GM12878 (cell line): Measurements from ENCODE around the gene BEND7. TPM values are rescaled to one million over a fixed set of nuclear protein-coding genes. Genes with fewer than 3 reads are reported as not detected.

Experiments used
- ATAC-seq: fragments of 200-7000 bp; cut with Tn5 transposase; 3 replicates; pipeline ENCODE4 v1.9.1; 2020; ENCODE audit warnings: mild to moderate bottlenecking, moderate library complexity
- BruUV-seq: library from RNA; stranded (reverse); fragments of 400-500 nt; replicated peaks from 2 replicates; lab custom pipeline; 2021; lab: Mats Ljungman, UMichigan
- CTCF ChIA-PET: fragments of 300-600 bp; sonication (Branson Sonifier 250); formaldehyde crosslinking; extraction: SDS; loops from one replicate; lab custom pipeline; 2021; ENCODE audit warnings: inconsistent platforms; lab: Yijun Ruan, JAX
- POLR2A ChIA-PET: fragments of 350-600 bp; formaldehyde crosslinking; extraction: SDS; loops from one replicate; lab custom pipeline; 2021; ENCODE audit warnings: inconsistent platforms; lab: Charles Lee
- RAD21 ChIA-PET: fragments of 300-600 bp; sonication (Branson Sonifier 250); formaldehyde crosslinking; loops from one replicate; lab custom pipeline; 2023; ENCODE audit warnings: antibody characterized with exemption; ENCODE audit not compliant: unreplicated experiment; lab: Charles Lee
- SMC1A ChIA-PET: fragments of 300-600 bp; sonication (Branson Sonifier 250); formaldehyde crosslinking; loops from one replicate; lab custom pipeline; 2023; ENCODE audit not compliant: unreplicated experiment, uncharacterized antibody; lab: Charles Lee
- DNase-seq: peaks from one replicate; pipeline ENCODE4 v3.0.0-alpha.2; 2011; ENCODE audit warnings: low read depth, low spot score
- FAIRE-seq: peaks from 3 replicates; lab custom pipeline; 2011; peaks lifted over from hg19 to GRCh38; lab: Jason Lieb, UNC
- H2AFZ ChIP-seq: 2 replicates; pipeline ENCODE4 v1.6.0; 2011; ENCODE audit warnings: low read depth, low read length, control low read depth; ENCODE audit not compliant: control insufficient read depth
- H3K27ac ChIP-seq: 2 replicates; pipeline ENCODE4 v1.5.1; 2011; ENCODE audit warnings: control low read depth; ENCODE audit not compliant: control insufficient read depth, insufficient read depth
- H3K27me3 ChIP-seq, 2 experiments: replicated peaks in 1 of 2; 2 replicates each; pipeline versions ENCODE4 v1.6.0 to v1.6.1; 2011; ENCODE audit warnings: low read length in 1 of 2; ENCODE audit not compliant: control insufficient read depth in 2 of 2, insufficient read depth in 2 of 2
- H3K36me3 ChIP-seq, 2 experiments: 2 replicates each; pipeline ENCODE4 v1.5.1; 2011; ENCODE audit warnings: low read length in 1 of 2; ENCODE audit not compliant: control insufficient read depth in 2 of 2, insufficient read depth in 2 of 2
- H3K4me1 ChIP-seq: 2 replicates; pipeline ENCODE4 v1.6.1; 2011; ENCODE audit warnings: mild to moderate bottlenecking, low read length, moderate library complexity, mixed read lengths; ENCODE audit not compliant: control insufficient read depth, insufficient read depth
- H3K4me2 ChIP-seq: 2 replicates; pipeline ENCODE4 v1.6.0; 2011; ENCODE audit warnings: control low read depth; ENCODE audit not compliant: control insufficient read depth, insufficient read depth
- H3K4me3 ChIP-seq: fragments of 200-600 bp; sonication (generic); 2 replicates; pipeline ENCODE4 v1.5.1; 2016
- H3K79me2 ChIP-seq: 2 replicates; pipeline ENCODE4 v1.6.0; 2011; ENCODE audit warnings: low read length; ENCODE audit not compliant: control insufficient read depth, insufficient read depth
- H3K9ac ChIP-seq: 2 replicates; pipeline ENCODE4 v1.8.0; 2011; ENCODE audit warnings: low read length, control low read depth, mixed read lengths; ENCODE audit not compliant: control insufficient read depth, insufficient read depth
- H3K9me3 ChIP-seq: replicated peaks from 3 replicates; pipeline ENCODE4 v1.5.1; 2011; ENCODE audit warnings: mild to moderate bottlenecking, low read length; ENCODE audit not compliant: control insufficient read depth, insufficient read depth
- H4K20me1 ChIP-seq: 2 replicates; pipeline ENCODE4 v1.6.0; 2011; ENCODE audit not compliant: control insufficient read depth, insufficient read depth
- ASH2L ChIP-seq: fragments of 300-600, 200-600 bp; sonication (generic); IDR thresholded peaks from 2 replicates; pipeline ENCODE4 v1.6.1; 2017; ENCODE audit warnings: low read depth, mild to moderate bottlenecking, borderline replicate concordance
- ATF7 ChIP-seq: fragments of 450-650 bp; IDR thresholded peaks from 2 replicates; pipeline ENCODE4 v1.6.1; 2016; ENCODE audit warnings: low read depth, mild to moderate bottlenecking
- BACH1 ChIP-seq: fragments of 450-650 bp; IDR thresholded peaks from 2 replicates; pipeline ENCODE4 v1.6.1; 2017; ENCODE audit warnings: mild to moderate bottlenecking, borderline replicate concordance
- CEBPZ ChIP-seq: fragments of 150-350 bp; IDR thresholded peaks from 2 replicates; pipeline ENCODE4 v1.6.1; 2016; ENCODE audit warnings: low read depth, low read length
- CREB1 ChIP-seq: IDR thresholded peaks from 2 replicates; pipeline ENCODE4 v1.6.1; 2012; ENCODE audit warnings: low read depth, mild to moderate bottlenecking, inconsistent platforms
- EGR1 ChIP-seq, 2 experiments: IDR thresholded peaks; 1 replicate in 1 of 2; 2 replicates in 1 of 2; pipeline ENCODE4 v1.6.1; 2011 to 2012; ENCODE audit warnings: low read depth in 2 of 2, low read length in 2 of 2, borderline replicate concordance in 1 of 2, mild to moderate bottlenecking in 1 of 2, moderate library complexity in 1 of 2
- ESRRA ChIP-seq: IDR thresholded peaks from 2 replicates; pipeline ENCODE4 v1.6.1; 2012; ENCODE audit warnings: mild to moderate bottlenecking, low read length, improper control_type of control experiment
- IRF4 ChIP-seq: IDR thresholded peaks from 2 replicates; pipeline ENCODE4 v1.6.1; 2011; ENCODE audit warnings: low read depth, low read length
- JUNB ChIP-seq: IDR thresholded peaks from 2 replicates; pipeline ENCODE4 v1.6.1; 2016; ENCODE audit warnings: antibody characterized with exemption, mild to moderate bottlenecking
- KDM1A ChIP-seq: fragments of 200-600 bp; sonication (generic); IDR thresholded peaks from 2 replicates; pipeline ENCODE4 v1.6.1; 2016; ENCODE audit warnings: borderline replicate concordance
- MYB ChIP-seq: fragments of 150-350 bp; IDR thresholded peaks from 2 replicates; pipeline ENCODE4 v1.6.1; 2014; ENCODE audit warnings: mild to moderate bottlenecking, low read depth, low read length, borderline replicate concordance
- PAX8 ChIP-seq: fragments of 450-650 bp; IDR thresholded peaks from 2 replicates; pipeline ENCODE4 v1.6.1; 2017; ENCODE audit warnings: mild to moderate bottlenecking, moderate library complexity
- SIN3A ChIP-seq: IDR thresholded peaks from 2 replicates; pipeline ENCODE4 v1.6.1; 2012; ENCODE audit warnings: low read depth, low read length, improper control_type of control experiment
- SMC3 ChIP-seq: IDR thresholded peaks from 2 replicates; pipeline ENCODE4 v1.6.1; 2011; ENCODE audit warnings: low read length, improper control_type of control experiment, borderline replicate concordance
- ZNF207 ChIP-seq: fragments of 450-650 bp; IDR thresholded peaks from 2 replicates; pipeline ENCODE4 v1.6.1; 2014; ENCODE audit warnings: antibody characterized with exemption, mild to moderate bottlenecking, borderline replicate concordance
- ZNF622 ChIP-seq: fragments of 450-650 bp; IDR thresholded peaks from 2 replicates; pipeline ENCODE4 v1.6.1; 2017; ENCODE audit warnings: mild to moderate bottlenecking, inconsistent platforms
- WGBS: methylation state at CpG from one replicate; pipeline ENCODE4 v1.1.6; 2016; ENCODE audit warnings: low lambda C conversion rate; ENCODE audit not compliant: insufficient replicate concordance, insufficient coverage; ENCODE audit errors: missing lambda C conversion rate; 5-methylcytosine and 5-hydroxymethylcytosine counted together
- in situ Hi-C: fragments of 300-500 bp; cut with MboI; formaldehyde crosslinking; loops from 9 replicates; pipeline ENCODE4 v1.14.3; 2018; ENCODE audit warnings: mixed read lengths
- intact Hi-C: fragments of 100-400 bp; cut with micrococcal nuclease; formaldehyde crosslinking; loops from one replicate; pipeline ENCODE4 v1.14.2; 2022; ENCODE audit not compliant: unreplicated experiment
- polyA plus RNA-seq, 11 experiments: library from polyadenylated mRNA; depleted of rRNA in 4 of 11; unstranded in 6 of 11; stranded (reverse) in 5 of 11; fragments of >200 nt; fragmentation: Nextera tagmentation in 4 of 11; fragmentation: Illumina TruSeq in 1 of 11; extraction: Ambion mirVana in 4 of 11; extraction: Trizol in 1 of 11; gene quantifications; 1 replicate in 1 of 11; 2 replicates in 10 of 11; pipeline versions ENCODE4 v1.2.1 to v1.2.3, GENCODE V29; 2011 to 2016; ENCODE audit warnings: inconsistent platforms in 2 of 11, missing spikeins in 2 of 11, low read depth in 1 of 11
- total RNA-seq, 4 experiments: library from RNA; depleted of rRNA in 3 of 4; stranded (reverse); fragments of >200 nt in 3 of 4; fragmentation: Illumina TruSeq in 1 of 4; extraction: Trizol in 1 of 4; gene quantifications; 2 replicates each; pipeline versions ENCODE4 v1.2.1 to v1.2.3, GENCODE V29; 2013 to 2021
- TF ChIP-seq, protein P1 (sequence below): fragments of 450-650 bp; IDR thresholded peaks from 2 replicates; pipeline ENCODE4 v1.6.1; 2017; ENCODE audit warnings: low read depth, mild to moderate bottlenecking, moderate library complexity

BEND7 gene
- total and polyA plus RNA-seq, 10 of the 15 experiments (the other 5 are each of a cell fraction or from before 2014, with no cell fraction given) = not detected

- H4K20me1 ChIP-seq = no peaks in the 10 kb centered on the region
- no peak overlapping the region for H3K9ac ChIP-seq
- no peaks in the 10 kb centered on the region for H3K36me3 ChIP-seq
- FAIRE-seq (no peak), DNase-seq (no peak), ATAC-seq (no peak)
- WGBS = 65% methylated on average over 9 of the region's 9 CpGs
- no peak for TF ChIP-seq ASH2L
- TF ChIP-seq CREB1 = no peak
- no peak for TF ChIP-seq ZNF622
- no peak for TF ChIP-seq CEBPZ
- no peak for TF ChIP-seq EGR1 (IDR thresholded peaks at IDR 0.05; ENCODE audit: borderline replicate concordance in 1 of 2, low read depth in 2 of 2, low read length in 2 of 2)
- TF ChIP-seq BACH1 = no peak
- no peak for TF ChIP-seq PAX8
- TF ChIP-seq ZNF207 = no peak
- TF ChIP-seq IRF4 = no peak
- no peak for TF ChIP-seq ATF7
- TF ChIP-seq KDM1A = no peak
- no peak for TF ChIP-seq MYB
- TF ChIP-seq JUNB = no peak
- no peak for TF ChIP-seq SMC3
- TF ChIP-seq, protein P1, sequence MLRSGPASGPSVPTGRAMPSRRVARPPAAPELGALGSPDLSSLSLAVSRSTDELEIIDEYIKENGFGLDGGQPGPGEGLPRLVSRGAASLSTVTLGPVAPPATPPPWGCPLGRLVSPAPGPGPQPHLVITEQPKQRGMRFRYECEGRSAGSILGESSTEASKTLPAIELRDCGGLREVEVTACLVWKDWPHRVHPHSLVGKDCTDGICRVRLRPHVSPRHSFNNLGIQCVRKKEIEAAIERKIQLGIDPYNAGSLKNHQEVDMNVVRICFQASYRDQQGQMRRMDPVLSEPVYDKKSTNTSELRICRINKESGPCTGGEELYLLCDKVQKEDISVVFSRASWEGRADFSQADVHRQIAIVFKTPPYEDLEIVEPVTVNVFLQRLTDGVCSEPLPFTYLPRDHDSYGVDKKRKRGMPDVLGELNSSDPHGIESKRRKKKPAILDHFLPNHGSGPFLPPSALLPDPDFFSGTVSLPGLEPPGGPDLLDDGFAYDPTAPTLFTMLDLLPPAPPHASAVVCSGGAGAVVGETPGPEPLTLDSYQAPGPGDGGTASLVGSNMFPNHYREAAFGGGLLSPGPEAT = no peak
- TF ChIP-seq SIN3A = no peak
- no peak for TF ChIP-seq ESRRA
- no peaks in the 10 kb centered on the region for H3K4me1 ChIP-seq
- in situ Hi-C loops = no loop called here
- CTCF ChIA-PET = no interaction called here
- SMC1A ChIA-PET = no interaction called here
- no peaks in the 10 kb centered on the region for H3K27me3 ChIP-seq
- no peak overlapping the region for H3K4me2 ChIP-seq
- H3K79me2 ChIP-seq = no peaks in the 10 kb centered on the region
- H3K9me3 ChIP-seq = no peaks in the 10 kb centered on the region
- intact Hi-C loops = no loop called here
- no peak overlapping the region for H3K27ac ChIP-seq
- POLR2A ChIA-PET = no interaction called here
- no peak overlapping the region for H2AFZ ChIP-seq
- no TSS peak for BruUV-seq
- RAD21 ChIA-PET = no interaction called here
- H3K4me3 ChIP-seq = no peak overlapping the region
Measured at GRCh38 chr10:13500201-13500600, 28.6 kb downstream of the BEND7 start.
